GM18517 (cell line): Measurements from ENCODE around the gene ARHGAP33.

ENCODE experiments used
- ATAC-seq: cut with Tn5 transposase; IDR thresholded peaks from one replicate; pipeline ENCODE4 v1.9.1; 2021; ENCODE audit warnings: mild to moderate bottlenecking, moderate library complexity; ENCODE audit not compliant: unreplicated experiment

Gene ARHGAP33

GRCh38 chr19:35738887-35739229 is 36.5 kb upstream of the ARHGAP33 start:
- no peak for ATAC-seq

- ATAC-seq: no peak
Observed at GRCh38 chr19:35739275-35740107, 35.9 kb upstream of the ARHGAP33 start.

GRCh38 chr19:35740108-35740422 is 35.3 kb upstream of the ARHGAP33 start:
- ATAC-seq: no peak

GRCh38 chr19:35740423-35741202 is 34.8 kb upstream of the ARHGAP33 start:
- peak; percentile 46 for ATAC-seq

- ATAC-seq: no peak
Observed at GRCh38 chr19:35741203-35741515, 34.2 kb upstream of the ARHGAP33 start.

- no peak for ATAC-seq
Observed at GRCh38 chr19:35742121-35742724, 33.1 kb upstream of the ARHGAP33 start, which contains the start of gene IGFLR1. Gene IGFLR1 (minus strand): TSS chr19:35742452. CDS start chr19:35741180, 1,272 bp downstream.

- no peak for ATAC-seq
Observed at GRCh38 chr19:35743640-35744429, 31.5 kb upstream of the ARHGAP33 start.

- ATAC-seq: no peak
Observed at GRCh38 chr19:35744430-35745327, 30.7 kb upstream of the ARHGAP33 start.

GRCh38 chr19:35745328-35746086 is 29.9 kb upstream of the ARHGAP33 start, which contains the start of the genes PSENEN and U2AF1L4:
Gene PSENEN (plus strand): TSS chr19:35745651. CDS start chr19:35745931, 280 bp downstream.
Gene U2AF1L4 (minus strand): TSS chr19:35745418. CDS start chr19:35745391, 27 bp downstream.
- ATAC-seq: peak; percentile 39

- ATAC-seq: no peak
Observed at GRCh38 chr19:35746087-35746462, 29.3 kb upstream of the ARHGAP33 start.

GRCh38 chr19:35746531-35746930 is 28.8 kb upstream of the ARHGAP33 start:
- ATAC-seq: no peak

GRCh38 chr19:35748106-35749020 is 27.0 kb upstream of the ARHGAP33 start, which contains the start of gene LIN37:
Gene LIN37 (plus strand): TSS chr19:35748576. CDS start chr19:35748725, 149 bp downstream.
- ATAC-seq: peak; percentile 66

GRCh38 chr19:35750167-35750566 is 25.2 kb upstream of the ARHGAP33 start:
- ATAC-seq: no peak

GRCh38 chr19:35751839-35752745 is 23.3 kb upstream of the ARHGAP33 start:
- ATAC-seq: no peak

- ATAC-seq: no peak
Observed at GRCh38 chr19:35752746-35753350, 22.5 kb upstream of the ARHGAP33 start.

- ATAC-seq: no peak
Observed at GRCh38 chr19:35753634-35754369, 21.6 kb upstream of the ARHGAP33 start.
